ENCODE data around the gene ABI2. TPM values are rescaled to one million over a fixed set of nuclear protein-coding genes. Genes with fewer than 3 reads are reported as not detected.

ABI2 gene
- total and polyA plus RNA-seq, 2 of the 4 experiments (the other 2 are of a cell fraction), result 35.7 to 54.0 TPM

- Histone ChIP-seq H2AK5ac (ENCODE audit: low read depth, low read length) (no peak overlapping the region), H2BK120ac (ENCODE audit: low read depth, low read length) (peak overlapping the region; percentile 54; the same call in 1 of the 2 replicates), H2BK5ac (ENCODE audit: low read depth, low read length, poor library complexity, severe bottlenecking) (peak overlapping the region; percentile 64), H4K8ac (ENCODE audit: low read depth in 2 of 2, low read length in 2 of 2) (peak overlapping the region; percentile 80 to 88), H2AFZ (replicated peaks; ENCODE audit: low read length, poor library complexity) (peak overlapping the region; percentile 89), H2BK20ac (ENCODE audit: low read depth, low read length) (0 out of 2 replicates have a peak overlapping the region, but pooled peaks have one; percentile 15), H3K9me3 (ENCODE audit: control insufficient read depth, insufficient read depth, low read length) (no peaks in the 10 kb centered on the region), H3K36me3 (ENCODE audit: control insufficient read depth, insufficient read depth, low read length) (no peaks in the 10 kb centered on the region), H4K91ac (ENCODE audit: insufficient read depth, low read depth, low read length) (peak overlapping the region; percentile 49), H3K9me1 (ENCODE audit: insufficient read depth, low read length) (no peaks in the 10 kb centered on the region), H3K18ac (ENCODE audit: low read depth, low read length) (peak overlapping the region; percentile 39), H3K14ac (replicated peaks; ENCODE audit: low read depth, low read length) (peak overlapping the region; percentile 93), H3K27ac (ENCODE audit: insufficient read depth, low read length) (peak overlapping the region; percentile 75), H3K56ac (ENCODE audit: extremely low read depth, insufficient read depth, low read length) (peak overlapping the region; percentile 53), H3K4me2 (ENCODE audit: low read depth, low read length) (peak overlapping the region; percentile 81), H2AK9ac (replicated peaks; ENCODE audit: low read depth, low read length, poor library complexity) (peak overlapping the region; percentile 56), H2BK15ac (ENCODE audit: low read depth, low read length) (peak overlapping the region; percentile 72; the same call in 2 of the 3 replicates), H3K79me1 (ENCODE audit: low read depth in 1 of 2, low read length in 2 of 2) (peaks cover 3 to 26% of the 10 kb centered on the region in 2 experiments; a peak in 3 of 4 replicates), H4K5ac (ENCODE audit: low read depth, low read length) (peak overlapping the region; percentile 63), H3K27me3 (ENCODE audit: control insufficient read depth, insufficient read depth, low read length) (no peaks in the 10 kb centered on the region), H3K9ac (ENCODE audit: low read depth, low read length) (peak overlapping the region; percentile 80), H4K20me1 (ENCODE audit: insufficient read depth, low read length) (peaks cover 12% of the 10 kb centered on the region; the same call in 1 of the 2 replicates), H3K23ac (ENCODE audit: low read depth, low read length) (peak overlapping the region; percentile 98), H3K4me3 (ENCODE audit: insufficient read depth, low read depth, low read length) (peak overlapping the region; percentile 92), H3K4me1 (ENCODE audit: control insufficient read depth, insufficient read depth, low read length) (peaks cover 1% of the 10 kb centered on the region; the same call in 1 of the 2 replicates), H3K4ac (ENCODE audit: low read depth, low read length) (peak overlapping the region; percentile 85)
- intact Hi-C loops (cut with micrococcal nuclease), result loop anchor here (5.0 to 10.0 kb wide), 2 partner anchors 125 to 487 kb away; no protein-coding TSS in a partner anchor
- DNase-seq, result no peak
- in situ Hi-C loops (cut with MboI; ENCODE audit: low sequenced_read_pairs), result no loop called here
- no peak for TF ChIP-seq NFE2L2 (IDR thresholded peaks at IDR 0.05; ENCODE audit: low read depth, low read length)
- no peak for TF ChIP-seq BHLHE40 (IDR thresholded peaks at IDR 0.05; ENCODE audit: low read depth, low read length)
- TF ChIP-seq MAFK (IDR thresholded peaks at IDR 0.05; ENCODE audit: low read depth, low read length), result no peak
- TF ChIP-seq CHD1 (IDR thresholded peaks at IDR 0.05; ENCODE audit: low read depth, low read length), result no peak
- no peak for TF ChIP-seq POLR2A (IDR thresholded peaks at IDR 0.05; ENCODE audit: low read depth, low read length)
- no peak for TF ChIP-seq MXI1 (IDR thresholded peaks at IDR 0.05; ENCODE audit: borderline replicate concordance, low read depth, low read length)
- TF ChIP-seq RAD21 (IDR thresholded peaks at IDR 0.05; ENCODE audit: low read length), result no peak
- TF ChIP-seq CTCF (conservative IDR thresholded peaks at IDR 0.05; ENCODE audit: low read depth, low read length), result no peak
- no peak for TF ChIP-seq CEBPB (IDR thresholded peaks at IDR 0.05; ENCODE audit: low read depth, low read length)
- TF ChIP-seq USF2 (IDR thresholded peaks at IDR 0.05; ENCODE audit: low read depth, low read length), result no peak
- no peak for TF ChIP-seq FOS (IDR thresholded peaks at IDR 0.05; ENCODE audit: low read depth, low read length)
- 0% methylated on average over 1 of the region's 7 CpGs; no CpG with 5 or more reads in 1 of the 2 experiments for WGBS, 2 experiments (ENCODE audit: extremely low coverage in 2 of 2, insufficient read length in 1 of 2)
- ChIA-PET POLR2A (ENCODE audit: unreplicated experiment) (no interaction called here), CTCF (no interaction called here)
- ATAC-seq (ENCODE audit: low read depth), result peak; percentile 4
- no TSS peak for BruUV-seq (replicated peaks)
- dilution Hi-C loops (cut with HindIII; ENCODE audit: low sequenced_read_pairs, unreplicated experiment), result no loop called here
These were observed 653 bp upstream of the ABI2 start for GRCh38 chr2:203327582-203327900.
